Memory B cell (primary cell): ENCODE measurements around the gene ZNF609.

ENCODE experiments used
- ATAC-seq: fragments of 150-1000 bp; cut with Tn5 transposase; 2 replicates; pipeline ENCODE4 v1.10.0; 2021; ENCODE audit warnings: low read depth, mild to moderate bottlenecking, moderate library complexity
- DNase-seq, 2 donors: peaks; one replicate each; pipeline ENCODE4 v3.0.0; 2022; ENCODE audit warnings: low spot score in 2 of 2
- H3K27ac Mint-ChIP-seq: one replicate; pipeline ENCODE4 v1.8.0; 2022; ENCODE audit warnings: mild to moderate bottlenecking, moderate library complexity, mixed read lengths
- H3K27me3 Mint-ChIP-seq: one replicate; pipeline ENCODE4 v1.8.0; 2022; ENCODE audit warnings: mixed read lengths
- H3K36me3 Mint-ChIP-seq: one replicate; pipeline ENCODE4 v1.8.0; 2022; ENCODE audit warnings: mild to moderate bottlenecking, mixed read lengths
- H3K4me1 Mint-ChIP-seq: one replicate; pipeline ENCODE4 v1.8.0; 2022; ENCODE audit warnings: mixed read lengths
- H3K4me3 Mint-ChIP-seq: one replicate; pipeline ENCODE4 v1.8.0; 2022; ENCODE audit warnings: mild to moderate bottlenecking, moderate library complexity, mixed read lengths
- H3K9me3 Mint-ChIP-seq: one replicate; pipeline ENCODE4 v1.8.0; 2022; ENCODE audit warnings: mixed read lengths

ZNF609 gene

DNA sequence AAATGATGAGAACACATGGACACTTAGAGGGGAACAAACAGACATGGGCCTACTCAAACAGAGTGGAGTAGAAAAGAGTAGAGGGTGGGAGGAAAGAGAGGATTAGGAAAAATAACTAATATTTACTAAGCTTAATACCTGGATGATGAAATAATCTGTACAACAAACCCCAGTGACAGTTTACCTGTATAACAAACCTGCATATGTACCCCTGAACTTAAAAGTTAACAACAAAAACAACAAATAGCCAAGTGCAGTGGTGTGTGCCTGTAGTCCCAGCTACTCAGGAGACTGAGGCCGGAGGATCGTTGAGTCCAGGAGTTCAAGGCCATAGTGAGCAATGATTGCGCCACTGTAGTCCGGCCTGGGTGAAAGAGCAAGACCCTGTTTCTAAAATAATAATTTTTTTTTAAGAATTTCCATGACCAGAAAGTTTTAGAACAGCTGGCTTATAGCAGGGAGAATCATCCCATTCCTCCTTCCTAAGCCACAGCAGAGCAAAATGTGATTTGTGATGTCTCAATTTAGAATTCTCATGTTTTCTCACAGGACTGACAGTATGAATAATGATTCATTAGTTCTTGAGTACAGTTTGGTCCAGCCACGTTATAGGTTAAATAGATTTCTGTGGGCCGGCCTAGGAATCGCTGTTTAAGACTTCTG, 150.0 kb downstream of the ZNF609 start:
- H3K27me3 Mint-ChIP-seq = no peaks in the 10 kb centered on the region
- no peaks in the 10 kb centered on the region for H3K9me3 Mint-ChIP-seq
- no peak overlapping the region for H3K4me3 Mint-ChIP-seq
- H3K4me1 Mint-ChIP-seq = peaks cover 12% of the 10 kb centered on the region
- peaks cover 2% of the 10 kb centered on the region for H3K36me3 Mint-ChIP-seq
- DNase-seq = no peak
- peak overlapping the region; percentile 42 for H3K27ac Mint-ChIP-seq
- ATAC-seq = no peak

DNA sequence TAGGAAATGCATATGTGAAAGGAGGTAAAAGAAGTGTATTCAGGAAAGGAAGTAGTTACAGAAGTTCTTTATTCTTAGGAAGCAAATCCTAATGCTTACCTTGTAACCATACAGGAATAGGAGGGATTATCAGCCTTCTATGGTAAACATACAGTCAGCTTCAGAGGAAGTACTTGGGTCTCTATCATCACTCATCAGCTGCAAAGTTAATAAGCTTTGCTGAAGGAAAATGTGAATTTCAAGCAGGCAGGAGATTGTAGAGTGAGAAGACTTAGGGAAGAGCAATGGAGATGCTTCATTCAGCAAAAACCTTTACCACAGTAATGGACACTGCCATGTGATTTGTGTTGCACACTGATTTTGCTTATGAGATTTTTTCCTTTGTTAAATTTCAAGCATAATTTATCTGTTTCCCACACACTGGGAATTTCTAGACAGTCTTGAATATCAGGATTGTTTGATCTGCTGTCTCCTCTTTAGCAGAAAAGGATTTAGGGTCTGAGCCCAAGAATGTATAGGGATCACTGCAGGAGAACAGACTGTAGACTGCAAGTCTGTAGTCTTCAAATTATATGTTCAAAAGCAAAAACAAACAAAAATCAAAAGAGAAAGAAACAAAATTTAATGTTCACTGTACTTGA, 150.8 kb downstream of the ZNF609 start:
- DNase-seq (no peak), ATAC-seq (no peak)
- H3K27me3 Mint-ChIP-seq = no peaks in the 10 kb centered on the region
- peaks cover 2% of the 10 kb centered on the region for H3K36me3 Mint-ChIP-seq
- no peak overlapping the region for H3K4me3 Mint-ChIP-seq
- no peaks in the 10 kb centered on the region for H3K9me3 Mint-ChIP-seq
- peak overlapping the region; percentile 42 for H3K27ac Mint-ChIP-seq
- H3K4me1 Mint-ChIP-seq = peaks cover 12% of the 10 kb centered on the region

DNA sequence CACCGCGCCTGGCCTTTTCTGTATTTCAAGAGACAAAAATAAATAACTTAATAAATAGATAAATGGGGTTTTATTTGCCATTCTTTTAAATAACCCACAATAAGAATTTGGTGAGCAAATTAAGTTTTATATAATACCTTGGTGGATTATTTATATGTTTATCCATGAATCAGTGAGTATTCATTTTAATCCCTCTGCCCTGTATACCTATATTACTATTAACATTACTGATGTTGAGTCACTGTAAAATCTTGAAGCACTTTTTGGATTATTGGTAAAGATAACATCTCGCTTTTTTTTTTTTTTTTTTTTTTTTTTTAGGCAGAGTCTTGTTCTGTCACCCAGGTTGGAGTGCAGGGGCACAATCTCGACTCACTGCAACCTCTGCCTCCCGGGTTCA, 154.1 kb downstream of the ZNF609 start:
- Mint-ChIP-seq H3K36me3 (no peaks in the 10 kb centered on the region), H3K9me3 (no peaks in the 10 kb centered on the region), H3K4me3 (no peak overlapping the region), H3K27me3 (no peaks in the 10 kb centered on the region), H3K4me1 (peaks cover 22% of the 10 kb centered on the region), H3K27ac (no peak overlapping the region)
- no peak for ATAC-seq
- DNase-seq = no peak

DNA sequence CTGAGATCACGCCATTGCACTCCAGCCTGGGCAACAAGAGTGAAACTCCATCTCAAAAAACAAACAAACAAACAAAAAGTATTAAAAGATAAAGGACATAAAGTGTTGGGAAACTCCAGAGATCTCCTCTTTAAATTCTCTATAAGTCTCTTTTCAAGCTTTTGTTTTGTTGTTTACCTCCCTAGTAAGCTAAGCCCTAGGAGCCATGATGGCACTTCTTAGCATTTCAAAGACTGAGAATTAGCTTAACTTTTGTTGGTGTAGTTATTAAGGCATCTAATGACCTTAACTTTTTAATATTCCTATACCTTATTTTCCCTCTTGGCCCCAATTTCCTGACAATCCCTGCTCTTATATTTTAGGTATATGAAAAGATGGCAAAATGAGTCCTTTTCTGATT, 157.3 kb downstream of the ZNF609 start:
- peaks cover 38% of the 10 kb centered on the region for H3K4me1 Mint-ChIP-seq
- DNase-seq = no peak
- no peaks in the 10 kb centered on the region for H3K9me3 Mint-ChIP-seq
- H3K36me3 Mint-ChIP-seq = no peaks in the 10 kb centered on the region
- no peak overlapping the region for H3K27ac Mint-ChIP-seq
- ATAC-seq = no peak
- no peak overlapping the region for H3K4me3 Mint-ChIP-seq
- H3K27me3 Mint-ChIP-seq = no peaks in the 10 kb centered on the region

DNA sequence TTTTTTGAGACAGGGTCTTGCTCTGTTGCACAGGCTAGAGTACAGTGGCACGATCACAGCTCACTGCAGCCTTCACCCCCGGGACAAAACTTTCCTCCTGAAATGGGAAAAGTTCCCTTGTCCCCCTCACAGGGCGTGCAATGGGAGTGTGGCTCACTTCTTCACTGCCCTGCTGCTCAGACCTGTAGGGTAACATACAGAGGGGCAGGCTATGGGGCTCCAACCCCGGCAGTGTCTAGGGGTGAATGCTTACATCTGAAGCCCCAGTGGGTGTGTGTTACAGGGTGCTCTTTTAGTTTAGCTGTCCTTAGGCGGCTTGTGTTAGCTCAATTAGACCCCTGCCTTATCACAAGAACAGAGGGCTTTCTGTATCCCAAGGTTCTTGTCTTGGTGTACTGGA, 157.8 kb downstream of the ZNF609 start:
- no peak overlapping the region for H3K4me3 Mint-ChIP-seq
- no peak for ATAC-seq
- peaks cover 41% of the 10 kb centered on the region for H3K4me1 Mint-ChIP-seq

DNA sequence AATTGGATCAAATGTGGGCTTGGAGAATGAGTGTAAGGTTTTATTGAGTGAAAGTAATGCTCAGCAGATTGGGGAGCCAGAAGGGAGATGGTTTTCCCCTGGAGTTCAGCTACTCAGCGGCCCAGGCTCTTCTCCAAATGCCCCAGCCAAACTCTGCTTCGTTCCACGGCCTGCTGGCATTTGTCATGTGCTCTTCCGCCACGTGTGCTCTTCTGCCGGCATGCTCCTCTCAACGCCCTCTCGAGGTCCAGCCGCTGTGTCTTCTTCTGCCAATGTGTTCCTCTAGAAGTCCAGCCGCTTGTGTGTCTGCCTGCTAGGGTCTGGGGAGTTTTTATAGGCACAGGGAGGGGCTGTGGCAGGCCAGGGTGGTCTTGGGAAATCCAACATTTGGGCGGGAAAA, 158.2 kb downstream of the ZNF609 start:
- no peak for ATAC-seq
- Mint-ChIP-seq H3K27me3 (no peaks in the 10 kb centered on the region), H3K27ac (peak overlapping the region; percentile 73), H3K4me3 (no peak overlapping the region), H3K36me3 (no peaks in the 10 kb centered on the region), H3K4me1 (peaks cover 45% of the 10 kb centered on the region), H3K9me3 (no peaks in the 10 kb centered on the region)
- no peak for DNase-seq

More for the DNA sequence above, 157.8 kb downstream of the ZNF609 start:
- Mint-ChIP-seq H3K36me3 (no peaks in the 10 kb centered on the region), H3K27ac (peak overlapping the region; percentile 73), H3K9me3 (no peaks in the 10 kb centered on the region), H3K27me3 (no peaks in the 10 kb centered on the region)
- DNase-seq = no peak

DNA sequence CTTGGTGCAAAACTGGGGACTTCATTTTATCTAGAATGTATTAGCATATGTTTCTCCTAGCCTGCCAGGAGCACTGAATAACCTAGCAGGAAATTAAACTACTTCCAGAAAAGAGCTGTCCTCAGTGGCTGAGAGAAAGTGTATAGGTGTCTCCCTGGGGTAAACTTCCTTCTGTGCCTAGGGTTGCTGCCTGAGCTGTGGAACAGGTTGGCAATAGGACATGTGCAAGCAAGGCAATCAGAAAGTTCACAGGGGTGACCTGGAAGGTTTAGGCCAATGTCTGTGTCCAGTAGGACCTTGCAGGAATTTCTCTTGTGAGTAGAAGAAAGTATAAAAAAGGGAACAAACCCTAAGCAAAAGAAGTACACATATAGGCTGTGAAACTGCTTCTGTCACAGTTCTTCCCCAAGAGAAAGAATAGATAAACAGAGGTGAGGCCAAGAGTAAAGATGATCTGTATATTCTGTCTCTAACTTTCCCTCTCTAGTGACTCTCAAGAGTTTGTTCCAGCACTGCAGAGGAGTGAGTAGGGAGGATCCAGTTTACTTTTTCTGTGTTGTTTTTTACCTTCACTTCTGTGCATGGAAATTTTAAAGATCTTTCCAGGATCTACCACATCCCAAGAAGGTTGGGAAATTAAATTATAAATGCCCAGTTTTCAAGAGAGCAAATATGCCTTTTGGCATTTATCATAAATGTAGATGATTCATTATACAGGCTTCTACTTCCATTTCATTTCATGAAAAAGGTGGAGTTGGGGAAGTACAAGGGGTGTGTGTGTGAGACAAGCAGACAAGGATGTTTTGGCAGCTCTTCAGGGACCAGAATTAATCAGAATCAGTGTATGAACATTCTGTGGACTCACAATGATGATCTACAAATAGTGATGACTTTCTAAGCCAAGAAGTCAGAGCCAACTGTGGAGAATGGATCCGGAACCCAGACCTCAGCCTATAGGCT, 159.8 kb downstream of the ZNF609 start:
- Mint-ChIP-seq H3K4me1 (peaks cover 48% of the 10 kb centered on the region), H3K9me3 (no peaks in the 10 kb centered on the region), H3K27me3 (no peaks in the 10 kb centered on the region), H3K4me3 (no peak overlapping the region), H3K27ac (peak overlapping the region; percentile 73), H3K36me3 (no peaks in the 10 kb centered on the region)
- DNase-seq (no peak), ATAC-seq (peak; percentile 20)

DNA sequence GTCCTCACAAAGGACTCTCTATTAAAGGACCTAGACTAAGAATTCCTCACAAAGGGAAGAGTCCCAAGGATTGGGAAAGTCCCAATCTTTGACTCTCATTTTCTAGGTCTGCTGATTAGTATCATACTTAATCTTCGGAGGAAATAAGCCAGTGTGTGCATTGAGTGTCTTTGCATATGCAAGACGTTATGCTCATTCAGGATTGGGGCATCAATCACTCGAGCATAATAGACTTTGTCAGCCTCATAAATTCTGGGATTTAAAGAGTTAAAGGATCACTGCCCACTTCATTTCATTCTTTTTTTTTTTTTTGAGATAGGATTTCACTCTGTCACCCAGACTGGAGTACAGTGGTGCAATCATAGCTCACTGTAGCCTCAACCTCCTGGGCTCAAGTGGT, 160.7 kb downstream of the ZNF609 start:
- Mint-ChIP-seq H3K9me3 (no peaks in the 10 kb centered on the region), H3K4me3 (no peak overlapping the region), H3K27ac (peak overlapping the region; percentile 22), H3K27me3 (no peaks in the 10 kb centered on the region), H3K36me3 (peaks cover under 1% of the 10 kb centered on the region), H3K4me1 (peaks cover 47% of the 10 kb centered on the region)
- ATAC-seq (no peak), DNase-seq (no peak)

DNA sequence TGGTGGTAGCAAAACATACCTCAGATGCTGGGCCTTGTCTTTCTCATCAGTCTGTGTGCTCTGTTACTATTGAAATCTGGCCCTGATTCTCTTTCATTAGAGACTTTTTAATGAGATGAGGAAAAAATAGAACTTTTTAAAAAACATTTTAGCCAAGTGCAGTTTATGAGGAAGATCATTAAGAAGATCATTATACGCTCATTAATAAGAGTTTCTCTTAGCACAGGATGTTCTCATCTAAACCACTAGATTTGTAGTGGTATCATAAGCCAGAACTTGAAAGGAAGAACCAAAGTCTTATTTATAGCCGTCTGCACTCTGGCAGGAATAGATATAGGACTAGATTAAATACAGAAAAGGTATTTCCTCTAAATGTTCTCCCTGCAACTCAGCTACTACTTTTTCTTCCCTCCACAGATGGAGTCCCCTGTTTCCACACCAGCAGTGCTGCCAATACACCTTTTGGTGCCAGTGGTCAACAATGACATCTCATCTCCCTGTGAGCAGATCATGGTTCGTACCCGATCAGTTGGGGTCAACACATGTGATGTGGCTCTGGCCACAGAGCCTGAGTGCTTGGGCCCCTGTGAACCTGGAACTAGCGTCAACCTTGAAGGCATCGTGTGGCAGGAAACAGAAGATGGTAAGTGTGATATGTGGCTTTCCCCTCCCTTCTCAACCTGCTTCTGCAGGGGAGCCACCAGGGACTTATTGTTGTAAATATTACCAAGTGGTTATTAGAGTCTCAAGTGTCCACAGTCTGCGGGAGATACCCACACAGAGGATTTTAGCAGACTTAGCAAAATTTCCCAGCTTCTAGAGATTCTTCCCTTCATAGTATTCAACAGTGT, 162.3 kb downstream of the ZNF609 start:
- Mint-ChIP-seq H3K9me3 (no peaks in the 10 kb centered on the region), H3K4me1 (peaks cover 47% of the 10 kb centered on the region), H3K4me3 (peak overlapping the region; percentile 33), H3K27me3 (no peaks in the 10 kb centered on the region), H3K27ac (peak overlapping the region; percentile 85), H3K36me3 (peaks cover 5% of the 10 kb centered on the region)
- DNase-seq (peak; percentile 17 to 18), ATAC-seq (peak; percentile 89)

DNA sequence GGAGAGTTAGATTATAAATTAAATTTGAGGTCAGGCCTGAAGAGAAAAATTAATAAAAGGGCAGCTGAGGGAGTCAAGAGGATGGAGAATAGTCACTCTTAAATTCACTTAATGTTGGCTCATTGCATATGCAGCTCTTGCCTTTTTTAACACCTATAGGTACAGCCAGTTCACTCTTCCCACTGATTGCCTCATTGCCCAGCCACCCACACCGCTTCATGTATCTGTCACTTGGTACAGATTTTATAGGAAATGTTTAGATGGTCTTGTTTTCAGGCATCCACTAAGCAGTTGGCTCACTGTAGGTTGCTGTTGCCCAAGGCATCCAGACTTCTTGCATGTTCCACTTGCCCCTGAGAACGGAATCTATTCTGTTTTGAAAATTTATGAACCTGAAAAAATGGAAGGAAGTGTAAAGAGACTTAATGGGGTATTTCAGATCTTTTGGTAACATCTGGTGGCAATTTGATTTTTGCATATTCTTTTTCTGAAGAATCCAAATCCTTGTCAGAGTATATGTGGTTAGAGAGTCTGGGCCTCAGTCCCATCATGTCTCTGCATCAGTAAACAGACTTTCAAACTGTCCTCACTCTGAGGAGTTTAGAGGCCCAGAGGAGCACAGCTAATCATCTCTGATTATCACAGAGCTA, 163.1 kb downstream of the ZNF609 start:
- Mint-ChIP-seq H3K27me3 (no peaks in the 10 kb centered on the region), H3K27ac (peak overlapping the region; percentile 85), H3K36me3 (peaks cover 5% of the 10 kb centered on the region), H3K4me3 (no peak overlapping the region), H3K9me3 (no peaks in the 10 kb centered on the region), H3K4me1 (peaks cover 45% of the 10 kb centered on the region)
- no peak for ATAC-seq
- no peak for DNase-seq

DNA sequence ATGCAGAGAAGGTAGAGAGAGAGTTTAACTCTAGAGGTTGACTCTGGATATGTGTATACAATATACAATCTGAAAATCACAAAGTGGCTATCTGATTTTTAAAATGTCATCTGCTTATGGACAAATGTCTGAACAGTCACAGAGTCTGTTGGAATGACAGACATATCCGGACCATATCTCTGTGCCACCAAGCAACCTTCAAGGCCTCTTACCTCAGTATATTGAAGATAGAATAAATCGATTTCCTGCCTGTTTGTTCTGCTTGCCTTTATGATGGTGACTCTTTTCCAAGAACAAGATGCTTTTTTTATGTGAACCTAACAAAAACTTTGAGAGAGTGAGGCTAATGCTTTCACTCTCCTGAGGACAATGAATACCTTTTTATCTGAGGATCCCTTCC, 163.9 kb downstream of the ZNF609 start:
- no peak overlapping the region for H3K27ac Mint-ChIP-seq
- H3K4me3 Mint-ChIP-seq = no peak overlapping the region
- peaks cover 38% of the 10 kb centered on the region for H3K4me1 Mint-ChIP-seq
- no peaks in the 10 kb centered on the region for H3K9me3 Mint-ChIP-seq
- no peaks in the 10 kb centered on the region for H3K27me3 Mint-ChIP-seq
- H3K36me3 Mint-ChIP-seq = peaks cover 8% of the 10 kb centered on the region
- DNase-seq (no peak), ATAC-seq (no peak)

DNA sequence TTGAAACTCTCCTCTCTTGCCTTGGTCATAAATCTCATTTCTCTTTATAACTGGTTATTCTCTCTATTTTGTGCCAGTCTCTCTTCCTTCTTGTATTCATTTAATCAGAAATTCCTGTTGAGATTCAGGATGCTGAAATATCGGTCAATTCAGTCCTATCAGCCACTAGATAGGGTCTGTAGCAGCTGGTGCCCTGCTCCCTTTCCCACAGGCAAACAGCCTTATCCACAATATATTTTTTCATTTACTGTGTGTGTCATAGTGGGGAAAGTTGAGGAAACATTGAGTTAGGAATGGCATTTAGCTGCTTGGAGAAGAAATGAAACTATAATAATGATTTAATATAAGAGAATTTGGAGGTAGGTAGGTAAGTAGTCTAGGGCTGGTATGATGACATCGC, 168.7 kb downstream of the ZNF609 start:
- DNase-seq (no peak), ATAC-seq (no peak)
- Mint-ChIP-seq H3K36me3 (peaks cover 14% of the 10 kb centered on the region), H3K27ac (no peak overlapping the region), H3K4me3 (no peak overlapping the region), H3K4me1 (peaks cover 8% of the 10 kb centered on the region), H3K27me3 (no peaks in the 10 kb centered on the region), H3K9me3 (no peaks in the 10 kb centered on the region)

DNA sequence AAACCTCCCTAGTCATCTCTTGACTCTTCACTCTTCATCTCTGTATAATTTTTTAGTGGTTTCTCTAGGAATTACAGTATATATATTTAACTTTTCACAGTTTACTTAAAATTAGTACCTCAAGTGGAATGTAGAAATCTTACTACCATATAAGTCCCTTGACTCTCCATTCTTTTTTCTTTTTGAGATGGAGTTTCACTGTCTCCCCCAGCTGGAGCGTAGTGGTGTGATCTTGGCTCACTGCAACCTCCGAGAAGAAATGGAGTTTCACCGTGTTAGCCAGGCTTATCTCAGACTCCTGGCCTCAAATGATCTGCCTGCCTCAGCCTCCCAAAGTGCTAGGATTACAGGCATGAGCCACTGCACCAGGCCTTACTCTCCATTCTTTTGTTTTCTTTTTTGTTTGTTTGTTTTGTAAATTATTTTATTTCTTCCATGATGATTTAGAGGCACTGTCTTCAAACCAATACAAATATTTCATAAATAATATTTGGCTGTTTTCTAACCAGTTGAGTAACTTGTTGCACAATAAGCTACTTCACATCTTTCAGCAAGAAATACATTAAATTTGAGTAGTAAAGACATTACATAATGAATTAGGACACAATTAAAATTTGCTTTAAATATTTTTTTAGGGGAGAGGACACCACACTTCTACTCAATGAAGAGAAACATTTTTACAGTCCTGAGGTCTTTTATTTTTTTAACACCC, 170.2 kb downstream of the ZNF609 start:
- ATAC-seq (no peak), DNase-seq (no peak)
- Mint-ChIP-seq H3K4me3 (no peak overlapping the region), H3K4me1 (peaks cover 19% of the 10 kb centered on the region), H3K36me3 (peaks cover 14% of the 10 kb centered on the region), H3K9me3 (no peaks in the 10 kb centered on the region), H3K27ac (no peak overlapping the region), H3K27me3 (no peaks in the 10 kb centered on the region)
